DOHH2 (cell line): ENCODE results near the gene RELN.

Experiments used
- H3F3A ChIP-seq: fragments of 200-600 bp; sonication (generic), shearing (Covaris generic); 2 replicates; pipeline ENCODE4 v1.6.0; 2016; ENCODE audit warnings: antibody characterized with exemption, mild to moderate bottlenecking; ENCODE audit not compliant: control insufficient read depth, insufficient read depth
- H3K27ac ChIP-seq: fragments of 200-600 bp; sonication (generic); 2 replicates; pipeline ENCODE4 v1.5.1; 2014; ENCODE audit warnings: low read depth, mild to moderate bottlenecking, low read length, moderate library complexity
- H3K27me3 ChIP-seq: fragments of 200-600 bp; sonication (generic); 2 replicates; pipeline ENCODE4 v1.6.1; 2014; ENCODE audit warnings: mild to moderate bottlenecking, low read length, mixed read lengths; ENCODE audit not compliant: control insufficient read depth
- H3K36me3 ChIP-seq: fragments of 200-600 bp; sonication (generic); 2 replicates; pipeline ENCODE4 v1.6.1; 2014; ENCODE audit warnings: mild to moderate bottlenecking, low read length, moderate library complexity, mixed read lengths; ENCODE audit not compliant: control insufficient read depth
- H3K4me1 ChIP-seq: fragments of 200-600 bp; sonication (generic); 2 replicates; pipeline ENCODE4 v1.6.1; 2014; ENCODE audit warnings: mild to moderate bottlenecking, low read length, mixed read lengths; ENCODE audit not compliant: control insufficient read depth
- H3K4me2 ChIP-seq: fragments of 200-600 bp; sonication (generic); 2 replicates; pipeline ENCODE4 v1.6.0; 2014; ENCODE audit warnings: mild to moderate bottlenecking, low read length, moderate library complexity
- H3K4me3 ChIP-seq: fragments of 200-600 bp; sonication (generic); 2 replicates; pipeline ENCODE4 v1.5.1; 2014; ENCODE audit warnings: mild to moderate bottlenecking, low read length, mixed read lengths
- H3K79me2 ChIP-seq: fragments of 200-600 bp; sonication (generic); 2 replicates; pipeline ENCODE4 v1.6.1; 2014; ENCODE audit warnings: mild to moderate bottlenecking, low read length, mixed read lengths; ENCODE audit not compliant: control insufficient read depth
- H3K9me2 ChIP-seq: fragments of 200-600 bp; sonication (generic); replicated peaks from 2 replicates; pipeline ENCODE4 v1.6.1; 2014; ENCODE audit warnings: mild to moderate bottlenecking, low read length, mixed read lengths; ENCODE audit not compliant: control insufficient read depth
- H3K9me3 ChIP-seq: fragments of 200-600 bp; sonication (generic); 2 replicates; pipeline ENCODE4 v1.6.1; 2014; ENCODE audit warnings: antibody characterized with exemption, low read length, mixed read lengths; ENCODE audit not compliant: control insufficient read depth, insufficient read depth
- H4K20me1 ChIP-seq: fragments of 200-600 bp; sonication (generic); 2 replicates; pipeline ENCODE4 v1.6.0; 2014; ENCODE audit warnings: low read depth, mild to moderate bottlenecking, antibody characterized with exemption, low read length, moderate library complexity; ENCODE audit not compliant: control insufficient read depth, insufficient read depth
- CTCF ChIP-seq: fragments of 200-600 bp; sonication (generic); IDR thresholded peaks from one replicate; pipeline ENCODE4 v1.5.1; 2014; ENCODE audit warnings: antibody characterized with exemption, mild to moderate bottlenecking, low read depth, low read length; ENCODE audit not compliant: poor library complexity, severe bottlenecking
- EZH2phosphoT487 ChIP-seq: fragments of 200-600 bp; sonication (generic); IDR thresholded peaks from 2 replicates; pipeline ENCODE4 v1.6.1; 2017; ENCODE audit warnings: borderline replicate concordance, mild to moderate bottlenecking, antibody characterized with exemption, low read length, moderate library complexity, mixed read lengths

Gene RELN

GRCh38 chr7:103560136-103560535, 429.3 kb downstream of the RELN start:
- no peaks in the 10 kb centered on the region for H3K36me3 ChIP-seq
- no peaks in the 10 kb centered on the region for H4K20me1 ChIP-seq
- no peaks in the 10 kb centered on the region for H3K4me1 ChIP-seq
- H3K27ac ChIP-seq: no peak overlapping the region
- peaks cover 18% of the 10 kb centered on the region; the same call in 1 of the 2 replicates for H3K27me3 ChIP-seq
- no peaks in the 10 kb centered on the region for H3K9me2 ChIP-seq
- no peaks in the 10 kb centered on the region for H3F3A ChIP-seq
- TF ChIP-seq CTCF (no peak), EZH2phosphoT487 (no peak)
- no peak overlapping the region for H3K4me3 ChIP-seq
- no peaks in the 10 kb centered on the region for H3K79me2 ChIP-seq
- no peak overlapping the region for H3K4me2 ChIP-seq
- H3K9me3 ChIP-seq: no peaks in the 10 kb centered on the region

GRCh38 chr7:103551016-103551415, 438.4 kb downstream of the RELN start:
- Histone ChIP-seq H3K36me3 (no peaks in the 10 kb centered on the region), H3F3A (no peaks in the 10 kb centered on the region), H3K9me2 (no peaks in the 10 kb centered on the region), H3K4me3 (no peak overlapping the region), H3K4me1 (no peaks in the 10 kb centered on the region), H3K4me2 (no peak overlapping the region), H4K20me1 (no peaks in the 10 kb centered on the region), H3K9me3 (no peaks in the 10 kb centered on the region), H3K27me3 (peaks cover 10% of the 10 kb centered on the region; the same call in 1 of the 2 replicates), H3K79me2 (no peaks in the 10 kb centered on the region), H3K27ac (no peak overlapping the region)
- TF ChIP-seq EZH2phosphoT487 (no peak), CTCF (no peak)

GRCh38 chr7:103549786-103550185, 439.7 kb downstream of the RELN start:
- H3K27me3 ChIP-seq: peaks cover 10% of the 10 kb centered on the region; the same call in 1 of the 2 replicates
- no peak overlapping the region for H3K4me2 ChIP-seq
- H3K4me1 ChIP-seq: no peaks in the 10 kb centered on the region
- no peaks in the 10 kb centered on the region for H3K9me3 ChIP-seq
- no peaks in the 10 kb centered on the region for H3K79me2 ChIP-seq
- no peak overlapping the region for H3K27ac ChIP-seq
- no peak for TF ChIP-seq CTCF
- TF ChIP-seq EZH2phosphoT487: no peak
- no peaks in the 10 kb centered on the region for H3K9me2 ChIP-seq
- H4K20me1 ChIP-seq: no peaks in the 10 kb centered on the region
- H3K4me3 ChIP-seq: no peak overlapping the region
- no peaks in the 10 kb centered on the region for H3K36me3 ChIP-seq
- no peaks in the 10 kb centered on the region for H3F3A ChIP-seq
